NT2/D1 (cell line): ENCODE results near the gene CPA3.

ENCODE experiments used
- DNase-seq: peaks from one replicate; pipeline ENCODE4 v3.0.0-alpha.2; 2011; ENCODE audit warnings: low read depth, low spot score
- H3K27me3 ChIP-seq: 2 replicates; pipeline ENCODE4 v1.6.0; 2011; ENCODE audit warnings: mild to moderate bottlenecking; ENCODE audit not compliant: insufficient read length, insufficient read depth
- H3K36me3 ChIP-seq: 2 replicates; pipeline ENCODE4 v1.6.1; 2011; ENCODE audit warnings: mild to moderate bottlenecking, low read length, mixed read lengths; ENCODE audit not compliant: insufficient read depth, insufficient read length
- H3K4me1 ChIP-seq: 2 replicates; pipeline ENCODE4 v1.5.1; 2011; ENCODE audit not compliant: insufficient read depth, insufficient read length
- H3K4me3 ChIP-seq: 2 replicates; pipeline ENCODE4 v1.5.1; 2011; ENCODE audit warnings: low read depth; ENCODE audit not compliant: insufficient read length
- H3K9ac ChIP-seq: 2 replicates; pipeline ENCODE4 v1.6.0; 2011; ENCODE audit warnings: low read depth; ENCODE audit not compliant: insufficient read length
- H3K9me3 ChIP-seq: 2 replicates; pipeline ENCODE4 v1.5.1; 2011; ENCODE audit warnings: mild to moderate bottlenecking, low read length; ENCODE audit not compliant: insufficient read depth
- SUZ12 ChIP-seq: IDR thresholded peaks from 2 replicates; pipeline ENCODE4 v1.6.1; 2011; ENCODE audit not compliant: insufficient read length, insufficient read depth; ENCODE audit errors: extremely low read depth
- YY1 ChIP-seq: IDR thresholded peaks from 2 replicates; pipeline ENCODE4 v1.6.1; 2011; ENCODE audit not compliant: insufficient read length, insufficient read depth
- ZNF274 ChIP-seq: IDR thresholded peaks from 2 replicates; pipeline ENCODE4 v1.6.1; 2011; ENCODE audit warnings: mild to moderate bottlenecking, low read depth, low read length

Gene CPA3

DNA sequence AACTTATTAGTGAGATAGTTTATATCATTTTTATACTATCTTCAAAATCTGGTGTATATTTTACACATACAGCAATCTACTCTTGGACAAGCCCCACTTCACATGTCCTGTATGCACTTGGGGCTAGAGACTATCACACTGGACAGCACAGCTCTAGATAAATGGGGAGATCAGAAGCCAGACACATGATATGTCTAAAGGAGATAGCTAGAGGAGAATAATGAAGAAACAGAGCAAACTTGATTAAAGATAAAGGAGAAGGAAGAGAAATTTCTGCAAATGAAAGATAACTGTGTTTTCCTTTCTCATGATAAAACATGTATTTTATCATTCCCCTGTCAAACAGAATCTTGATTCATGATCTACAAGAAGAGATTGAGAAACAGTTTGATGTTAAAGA is 13.0 kb downstream of the CPA3 start:
- Histone ChIP-seq H3K4me1 (no peaks in the 10 kb centered on the region), H3K27me3 (no peaks in the 10 kb centered on the region), H3K9me3 (no peaks in the 10 kb centered on the region), H3K36me3 (no peaks in the 10 kb centered on the region), H3K4me3 (no peak overlapping the region), H3K9ac (no peak overlapping the region)
- no peak for DNase-seq
- TF ChIP-seq SUZ12 (no peak), ZNF274 (no peak)

DNA sequence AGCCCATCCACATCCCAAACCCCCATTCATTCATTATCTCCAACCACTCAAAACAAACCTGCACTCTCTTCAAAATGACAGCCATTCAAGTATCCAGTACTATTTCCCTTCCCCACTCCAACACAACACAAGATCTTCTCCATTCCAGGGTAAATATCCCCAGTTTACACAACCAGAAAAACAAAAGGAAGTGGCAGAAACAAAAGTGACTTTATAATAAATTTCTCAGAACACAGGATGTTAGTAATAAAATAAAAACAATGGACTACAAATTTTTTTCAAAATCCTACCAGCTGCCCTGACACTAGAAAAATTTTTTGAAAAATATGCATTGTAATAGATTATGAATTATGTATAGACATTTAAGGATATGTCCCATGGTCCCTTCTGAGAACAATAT is 14.2 kb downstream of the CPA3 start:
- no peaks in the 10 kb centered on the region for H3K4me1 ChIP-seq
- H3K36me3 ChIP-seq, result no peaks in the 10 kb centered on the region
- no peaks in the 10 kb centered on the region for H3K27me3 ChIP-seq
- no peak overlapping the region for H3K4me3 ChIP-seq
- H3K9me3 ChIP-seq, result no peaks in the 10 kb centered on the region
- H3K9ac ChIP-seq, result no peak overlapping the region
- no peak for TF ChIP-seq SUZ12
- TF ChIP-seq ZNF274, result no peak
- TF ChIP-seq YY1, result no peak
- no peak for DNase-seq

GRCh38 chr3:148880681-148881080 is 15.6 kb downstream of the CPA3 start:
- Histone ChIP-seq H3K9me3 (no peaks in the 10 kb centered on the region), H3K9ac (no peak overlapping the region), H3K27me3 (no peaks in the 10 kb centered on the region), H3K36me3 (no peaks in the 10 kb centered on the region), H3K4me1 (no peaks in the 10 kb centered on the region), H3K4me3 (no peak overlapping the region)
- TF ChIP-seq SUZ12, result no peak
- no peak for TF ChIP-seq ZNF274
- TF ChIP-seq YY1, result no peak
- peak; percentile 35 for DNase-seq

DNA sequence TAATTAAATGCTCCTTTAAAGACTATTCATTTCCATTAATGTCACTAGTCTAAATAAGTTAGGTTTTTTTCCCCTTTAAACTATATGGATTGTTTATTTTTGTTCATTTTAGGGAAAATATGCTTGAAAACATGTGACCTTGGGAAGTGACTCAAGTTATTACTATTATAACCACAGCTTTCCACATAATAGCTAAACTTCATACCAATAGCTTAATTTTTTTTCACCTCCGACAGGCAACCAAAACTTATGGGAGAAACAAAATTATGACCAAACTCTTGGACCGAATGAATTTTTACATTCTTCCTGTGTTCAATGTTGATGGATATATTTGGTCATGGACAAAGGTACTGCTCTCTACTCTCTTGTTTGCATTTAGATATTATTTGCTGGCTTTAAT is 16.2 kb downstream of the CPA3 start:
- TF ChIP-seq SUZ12 (no peak), ZNF274 (no peak), YY1 (no peak)

GRCh38 chr3:148882288-148882687 is 17.2 kb downstream of the CPA3 start:
- Histone ChIP-seq H3K9ac (no peak overlapping the region), H3K4me1 (no peaks in the 10 kb centered on the region), H3K4me3 (no peak overlapping the region), H3K9me3 (no peaks in the 10 kb centered on the region), H3K36me3 (no peaks in the 10 kb centered on the region), H3K27me3 (no peaks in the 10 kb centered on the region)
- no peak for DNase-seq
- no peak for TF ChIP-seq SUZ12
- TF ChIP-seq ZNF274, result no peak
- TF ChIP-seq YY1, result no peak

More for the DNA sequence above, 16.2 kb downstream of the CPA3 start:
- Histone ChIP-seq H3K4me3 (no peak overlapping the region), H3K36me3 (no peaks in the 10 kb centered on the region), H3K9ac (no peak overlapping the region), H3K4me1 (no peaks in the 10 kb centered on the region), H3K27me3 (no peaks in the 10 kb centered on the region), H3K9me3 (no peaks in the 10 kb centered on the region)
- DNase-seq, result no peak

- no peak overlapping the region for H3K4me3 ChIP-seq
- H3K27me3 ChIP-seq, result no peaks in the 10 kb centered on the region
- DNase-seq, result no peak
- no peaks in the 10 kb centered on the region for H3K4me1 ChIP-seq
- H3K9ac ChIP-seq, result no peak overlapping the region
- H3K9me3 ChIP-seq, result no peaks in the 10 kb centered on the region
- TF ChIP-seq SUZ12, result no peak
- no peak for TF ChIP-seq YY1
- no peak for TF ChIP-seq ZNF274
- H3K36me3 ChIP-seq, result no peaks in the 10 kb centered on the region
Observed at GRCh38 chr3:148883163-148883562, 18.1 kb downstream of the CPA3 start.

DNA sequence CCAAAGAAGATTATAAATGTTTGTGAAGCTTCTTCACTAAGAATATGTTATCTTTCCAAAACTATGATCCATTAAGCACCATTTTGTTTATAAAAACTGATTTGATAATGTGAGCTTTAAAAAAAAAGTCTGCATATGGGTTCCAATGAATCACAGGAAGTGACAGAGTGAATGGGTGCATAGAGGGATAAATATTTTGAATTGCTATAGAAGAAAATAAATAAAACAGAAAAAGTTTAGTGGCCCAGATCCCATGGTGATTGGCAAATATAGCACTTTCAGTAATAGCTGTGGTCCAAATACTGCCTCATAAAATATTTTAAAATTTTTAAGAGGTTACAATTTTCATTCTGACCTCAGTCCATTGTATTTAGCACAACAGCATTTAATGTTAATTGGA is 19.2 kb downstream of the CPA3 start:
- no peak overlapping the region for H3K4me3 ChIP-seq
- no peak for TF ChIP-seq SUZ12
- TF ChIP-seq YY1, result no peak
- no peak for TF ChIP-seq ZNF274
- no peak overlapping the region for H3K9ac ChIP-seq
- no peaks in the 10 kb centered on the region for H3K4me1 ChIP-seq
- H3K36me3 ChIP-seq, result no peaks in the 10 kb centered on the region
- DNase-seq, result no peak
- H3K27me3 ChIP-seq, result no peaks in the 10 kb centered on the region
- no peaks in the 10 kb centered on the region for H3K9me3 ChIP-seq

DNA sequence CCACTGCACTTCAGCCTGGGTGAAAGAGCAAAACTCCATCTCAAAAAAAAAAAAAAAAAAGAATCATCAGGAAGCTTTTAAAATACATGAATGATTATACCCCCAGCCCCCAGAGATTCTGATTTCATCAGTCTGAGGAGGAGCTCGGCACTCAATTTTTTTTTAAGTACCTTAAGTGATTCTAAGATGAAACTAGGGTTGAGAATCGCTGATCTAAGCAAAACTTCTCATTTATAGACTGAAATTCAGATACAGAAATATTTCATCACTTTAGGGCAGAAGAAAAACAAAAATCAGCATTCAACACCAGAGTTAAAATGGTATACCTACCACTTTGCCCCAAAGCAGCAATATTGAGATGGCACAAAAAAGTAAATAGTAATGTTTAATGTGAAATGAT is 24.7 kb downstream of the CPA3 start:
- Histone ChIP-seq H3K4me3 (no peak overlapping the region), H3K27me3 (no peaks in the 10 kb centered on the region), H3K4me1 (no peaks in the 10 kb centered on the region), H3K9ac (no peak overlapping the region), H3K9me3 (no peaks in the 10 kb centered on the region), H3K36me3 (no peaks in the 10 kb centered on the region)
- TF ChIP-seq YY1, result no peak
- TF ChIP-seq SUZ12, result no peak
- no peak for TF ChIP-seq ZNF274
- no peak for DNase-seq
